DMS153 (cell line): Measurements from ENCODE around the gene CDRT15.
"Not testable (repeated sequence)": the region's sequence is repeated elsewhere in the genome, so short reads cannot be mapped to it uniquely, and the experiment has no call there.

Source experiments
- DNase-seq: peaks from one replicate; lab custom pipeline; 2025; lab: John Stamatoyannopoulos, UW

The CDRT15 gene

DNA sequence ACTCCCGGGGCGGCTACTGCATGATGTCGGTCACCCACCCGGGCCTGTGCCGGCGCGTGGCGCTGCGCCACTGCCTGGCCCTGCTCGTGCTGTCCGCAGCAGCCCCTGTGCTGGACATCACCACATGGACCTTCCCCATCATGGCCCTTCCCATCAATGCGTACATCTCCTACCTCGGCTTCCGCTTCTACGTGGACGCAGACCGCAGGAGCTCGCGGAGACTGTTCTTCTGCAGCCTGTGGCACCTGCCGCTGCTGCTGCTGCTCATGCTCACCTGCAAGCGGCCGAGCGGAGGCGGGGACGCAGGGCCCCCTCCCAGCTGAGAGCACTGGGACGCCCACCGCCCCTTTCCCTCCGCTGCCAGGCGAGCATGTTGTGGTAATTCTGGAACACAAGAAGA lies 29.8 kb downstream of the CDRT15 start:
- DNase-seq = no peak

- DNase-seq = peak; percentile 42
These were observed 30.6 kb downstream of the CDRT15 start for GRCh38 chr17:14205992-14206461.

- no peak for DNase-seq
These were observed 31.3 kb downstream of the CDRT15 start for GRCh38 chr17:14205380-14205779.

DNA sequence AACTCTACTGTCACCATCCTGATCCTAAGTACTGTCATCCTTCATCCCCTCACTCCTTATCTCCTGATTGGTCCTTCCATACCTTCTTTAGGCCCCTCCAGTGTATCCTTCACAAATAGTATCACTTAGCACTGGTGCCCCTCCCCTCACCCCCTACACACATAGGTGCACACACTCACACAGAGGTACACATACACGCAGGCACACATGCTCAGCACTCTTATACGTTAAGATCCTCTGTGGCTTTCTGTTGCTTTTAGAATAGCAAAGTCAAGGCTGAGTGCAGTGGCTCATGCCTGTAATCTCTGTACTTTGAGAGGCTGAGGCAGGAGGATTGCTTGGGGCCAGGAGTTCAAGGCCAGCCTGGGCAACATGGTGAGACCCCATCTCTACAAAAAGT lies 32.1 kb downstream of the CDRT15 start:
- no peak for DNase-seq

DNA sequence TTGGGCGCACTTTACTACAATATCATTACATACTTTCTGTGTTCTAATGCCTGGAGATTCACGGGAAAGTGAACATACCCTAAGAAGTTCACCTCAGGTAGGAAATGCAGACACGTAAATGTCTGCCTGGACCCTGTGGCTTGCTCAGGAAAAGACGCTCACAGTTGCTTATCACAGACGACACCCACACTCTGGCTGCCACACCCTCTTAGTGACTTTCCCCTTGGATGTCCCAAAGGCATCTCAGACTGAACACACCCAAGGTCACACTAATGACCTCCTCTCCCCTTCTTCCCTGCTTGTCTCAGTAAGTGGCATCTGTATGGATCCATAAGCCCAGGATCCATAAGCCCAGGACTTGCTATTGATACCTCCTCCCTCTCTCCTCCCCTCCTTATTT lies 32.6 kb downstream of the CDRT15 start:
- DNase-seq = no peak

DNA sequence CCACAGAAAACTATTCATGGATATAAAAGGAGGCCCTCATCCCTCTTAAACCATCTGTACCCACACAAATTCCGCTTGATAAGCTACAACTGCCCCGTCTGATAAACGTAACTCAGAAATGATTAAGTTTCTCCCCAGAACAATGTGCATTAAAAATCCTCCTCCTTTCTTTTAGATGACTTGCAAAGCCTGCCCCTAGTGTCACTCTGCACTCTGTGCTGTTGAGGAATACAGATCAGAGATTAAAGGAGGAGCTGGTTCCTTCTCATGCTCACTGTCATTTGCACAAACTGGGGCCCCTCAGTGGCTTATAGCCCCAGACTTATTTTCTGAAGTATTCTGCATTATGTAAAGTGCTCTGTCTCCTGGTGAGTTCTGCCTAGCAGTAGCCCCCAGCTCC lies 33.3 kb downstream of the CDRT15 start:
- no peak for DNase-seq

- no peak for DNase-seq
These were observed 34.1 kb downstream of the CDRT15 start for GRCh38 chr17:14202388-14203166.

- DNase-seq = no peak
These were observed 34.7 kb downstream of the CDRT15 start for GRCh38 chr17:14201988-14202380.

DNA sequence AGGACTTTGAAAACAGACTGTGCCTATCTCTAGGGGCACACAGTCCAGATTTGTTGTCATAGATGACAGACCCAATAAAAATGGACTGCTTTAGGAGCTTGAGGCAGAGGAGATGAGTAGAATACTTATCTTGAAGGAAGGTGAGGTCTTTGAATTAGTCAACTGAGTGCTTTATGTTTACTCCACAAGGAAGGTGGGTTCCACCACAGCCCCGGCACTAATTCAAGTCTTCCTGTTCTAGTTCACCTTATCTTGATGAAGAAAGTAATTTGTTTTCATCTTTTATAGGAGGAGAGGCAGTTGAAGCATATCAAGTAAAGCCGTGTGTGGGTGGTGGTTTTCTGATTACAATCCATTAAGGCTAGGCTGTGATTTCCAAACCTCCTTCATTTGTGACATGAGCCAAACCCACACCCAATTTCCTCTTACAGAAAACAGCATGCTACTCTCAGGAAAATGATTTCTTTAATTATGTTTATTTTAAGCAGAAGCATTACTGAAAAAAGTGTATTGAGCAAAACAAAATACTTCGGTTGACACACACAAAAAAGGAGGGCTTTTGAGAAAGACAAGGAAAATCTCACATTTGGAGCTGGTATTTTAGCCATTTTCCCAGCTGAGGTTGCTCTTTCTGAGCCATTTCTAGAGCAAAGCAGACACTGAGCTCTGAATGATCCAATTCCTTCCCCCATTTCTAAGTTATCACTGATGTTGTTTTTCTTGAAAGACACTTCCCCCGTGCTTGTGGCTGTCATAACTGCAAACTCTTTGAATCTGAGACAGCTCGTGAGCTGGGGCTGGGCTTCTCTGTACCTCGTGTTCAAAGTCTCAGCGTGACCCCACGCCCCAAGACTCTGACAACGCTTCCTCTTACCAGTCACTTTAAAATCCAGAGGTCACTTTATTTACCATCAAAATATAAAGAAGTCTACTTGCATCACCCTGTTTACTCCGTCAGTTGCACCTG lies 35.4 kb downstream of the CDRT15 start:
- no peak for DNase-seq

DNA sequence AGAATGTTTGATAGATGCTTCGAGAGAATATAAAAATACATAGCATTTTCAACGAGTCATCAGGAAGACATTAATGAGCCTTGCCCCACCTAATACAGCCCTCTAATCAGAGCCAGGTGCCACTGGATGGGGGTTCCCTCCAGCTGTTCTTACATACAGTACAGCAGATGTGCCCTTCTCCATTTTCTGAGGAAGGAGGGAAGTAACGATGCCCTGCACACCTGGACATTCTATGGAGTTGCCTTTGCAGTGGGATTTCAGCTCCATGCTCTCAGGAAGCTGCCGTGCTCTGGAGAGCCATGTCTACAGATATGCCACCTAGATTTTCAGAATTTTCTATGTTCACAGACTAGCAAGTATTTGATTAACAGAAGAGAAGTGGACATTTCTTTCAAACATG lies 36.3 kb downstream of the CDRT15 start:
- no peak for DNase-seq

DNA sequence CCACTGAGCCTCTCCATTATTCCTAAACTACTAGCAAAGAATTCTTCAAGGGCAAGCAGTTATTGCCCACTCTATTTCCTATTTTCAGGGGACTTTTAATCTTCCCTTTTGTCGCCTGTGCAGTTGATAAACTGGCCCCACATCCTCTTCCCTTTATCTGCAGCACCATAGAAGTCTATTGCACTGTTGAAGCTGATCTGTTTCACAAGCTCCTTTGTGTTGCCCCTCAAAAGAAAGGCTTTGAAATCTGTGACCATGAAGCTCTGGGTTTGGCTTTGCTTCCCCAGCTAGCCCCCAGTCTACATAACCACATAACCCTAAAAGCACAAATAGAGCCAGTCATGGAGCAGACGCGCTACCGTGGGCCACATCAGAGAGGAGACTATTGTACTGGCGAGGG lies 37.1 kb downstream of the CDRT15 start:
- DNase-seq = no peak

GRCh38 chr17:14198575-14198974 lies 38.1 kb downstream of the CDRT15 start:
- no peak for DNase-seq

DNA sequence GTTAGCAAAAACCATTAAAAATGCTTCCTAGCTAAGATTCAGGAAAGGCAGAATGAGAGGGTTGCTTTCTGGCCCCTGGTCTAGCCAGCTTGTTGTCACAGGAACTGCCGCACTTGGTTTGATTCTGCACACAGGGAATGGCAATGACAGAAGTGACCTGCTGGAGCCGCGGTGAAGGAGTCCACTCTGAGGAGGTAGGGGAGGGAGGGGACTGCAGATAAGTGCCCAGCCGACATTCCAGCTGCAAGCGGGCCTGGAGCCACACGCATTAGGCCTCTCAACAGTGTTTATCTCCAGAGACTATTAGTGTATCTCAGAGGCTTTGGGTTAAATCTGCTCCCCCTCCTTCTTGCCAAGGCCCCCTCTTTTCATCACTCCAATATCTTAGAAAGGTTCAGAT lies 38.6 kb downstream of the CDRT15 start:
- peak; percentile 0 for DNase-seq

GRCh38 chr17:14197586-14197985 lies 39.1 kb downstream of the CDRT15 start:
- DNase-seq = no peak

DNA sequence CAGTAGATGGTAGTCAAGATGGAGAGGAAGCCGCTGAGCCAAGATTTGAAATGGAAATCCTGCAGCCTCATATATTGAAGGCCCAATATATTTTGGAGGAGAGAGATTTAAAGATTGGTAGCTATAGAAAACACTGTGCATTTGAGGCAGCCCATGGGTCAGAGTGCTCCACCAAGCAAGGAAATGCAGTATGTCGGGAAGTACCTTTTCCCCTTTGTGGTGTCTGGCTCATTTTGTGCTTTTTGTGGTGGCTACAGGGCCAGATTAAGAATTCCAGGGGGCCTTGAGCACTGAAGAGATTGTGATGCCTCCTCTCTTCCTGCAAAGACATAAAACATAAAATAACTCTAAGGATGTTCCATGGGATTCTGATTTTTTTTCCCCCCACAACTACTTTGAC lies 39.6 kb downstream of the CDRT15 start:
- DNase-seq = no peak

DNA sequence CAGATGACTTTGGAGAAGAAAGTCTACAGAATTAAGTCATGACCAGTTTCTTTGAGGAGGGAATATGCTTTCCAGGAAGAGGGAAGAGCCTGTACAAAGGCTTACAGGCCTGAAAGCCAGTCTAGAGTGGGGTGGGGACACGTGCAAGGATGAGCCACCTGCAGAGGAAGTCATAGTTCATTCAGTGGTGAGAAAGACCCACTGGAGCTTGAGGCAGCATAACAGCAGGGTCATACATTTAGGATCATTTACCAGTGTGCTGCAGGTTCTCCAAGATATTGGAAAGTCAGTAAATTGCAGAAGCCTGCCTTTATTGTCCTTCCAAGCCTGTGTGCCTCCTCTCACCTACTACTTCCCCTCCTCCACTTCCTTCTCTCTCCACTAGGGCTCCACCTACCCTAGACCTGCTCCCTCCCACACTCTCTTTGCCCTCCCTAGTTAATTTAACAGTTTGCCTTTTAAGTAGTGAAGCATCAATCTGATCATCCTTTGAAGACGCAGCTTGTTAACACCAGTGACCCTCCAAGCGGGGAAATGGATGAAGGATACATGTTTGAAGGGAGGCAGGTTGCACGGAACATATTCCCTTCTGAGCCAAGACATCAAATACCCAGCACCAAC lies 40.2 kb downstream of the CDRT15 start:
- DNase-seq = no peak

DNA sequence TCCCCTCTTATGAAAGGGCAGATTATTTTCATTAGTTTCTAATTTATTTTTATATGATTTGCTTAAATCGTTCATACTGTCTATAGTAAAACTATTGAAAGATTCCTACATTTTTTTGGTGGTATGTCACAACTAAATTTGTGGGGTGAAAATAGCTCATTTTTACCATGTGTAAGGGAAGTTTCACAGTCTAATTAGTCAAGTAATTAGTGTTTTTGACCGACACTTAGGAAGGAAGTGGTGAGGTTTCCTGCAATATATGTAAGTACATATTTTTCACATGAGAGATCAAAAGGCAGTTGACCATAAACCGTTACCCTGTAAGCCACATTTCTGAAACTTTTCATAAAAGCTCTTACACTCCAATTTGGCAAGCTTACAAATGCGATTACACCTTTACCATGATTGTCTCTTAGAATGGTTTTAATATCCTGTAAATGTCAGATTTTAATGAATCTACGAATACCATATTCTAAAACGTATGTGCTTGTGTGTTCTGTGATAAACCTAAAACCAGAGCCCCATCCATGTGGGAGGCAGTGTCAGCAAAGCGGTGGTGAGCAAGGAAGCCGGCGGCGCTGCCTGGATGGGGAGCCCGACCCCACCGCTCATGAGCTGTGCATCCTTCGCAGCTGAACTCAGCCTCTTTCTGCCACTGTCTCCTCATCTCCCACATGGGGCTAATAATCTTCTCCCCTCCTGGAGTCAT lies 43.9 kb downstream of the CDRT15 start:
- DNase-seq = not testable (repeated sequence)

DNA sequence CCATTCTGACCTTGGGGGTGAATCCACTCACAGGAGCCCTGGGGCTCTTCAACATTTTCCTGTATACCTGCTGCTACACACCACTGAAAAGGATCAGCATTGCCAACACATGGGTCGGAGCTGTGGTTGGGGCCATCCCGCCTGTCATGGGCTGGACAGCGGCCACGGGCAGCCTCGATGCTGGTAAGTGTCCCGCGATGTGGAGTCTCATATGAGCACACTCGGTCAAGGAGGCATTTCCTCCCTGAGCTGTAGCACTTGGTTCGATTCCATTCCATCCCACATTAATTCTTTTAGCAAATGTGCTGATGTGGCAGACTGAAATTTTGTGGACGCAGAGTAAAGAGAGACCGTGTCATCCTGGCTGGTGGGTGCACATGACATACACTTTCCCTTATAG lies 44.6 kb downstream of the CDRT15 start:
- DNase-seq = not testable (repeated sequence)

- not testable (repeated sequence) for DNase-seq
These were observed 45.2 kb downstream of the CDRT15 start for GRCh38 chr17:14191469-14191868.

GRCh38 chr17:14190774-14191173 lies 45.9 kb downstream of the CDRT15 start:
- not testable (repeated sequence) for DNase-seq

DNA sequence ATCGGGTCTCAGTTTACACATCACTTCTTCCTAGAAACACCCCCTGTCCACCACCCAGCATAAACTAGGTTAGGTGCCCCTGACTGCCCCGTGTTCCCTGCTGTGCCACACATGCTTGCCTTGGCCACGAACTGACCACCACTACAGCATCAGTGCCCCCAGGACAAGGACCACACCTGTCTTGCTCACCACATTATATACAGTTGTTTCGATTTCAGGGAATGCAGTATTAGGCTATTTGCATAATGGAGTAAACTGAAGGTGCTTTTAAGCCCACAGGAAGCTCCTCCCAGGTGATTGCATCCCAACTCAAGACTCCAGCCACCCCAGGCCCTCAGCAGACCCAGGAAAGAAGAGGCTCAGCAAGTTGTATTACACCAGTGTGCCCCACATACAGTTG lies 50.2 kb downstream of the CDRT15 start:
- DNase-seq = not testable (repeated sequence)
